NCI-H2227 treated with DMSO at 0.1 percent for 48 hours (cell line): ENCODE data around the gene WDR35.

Source experiments
- DNase-seq: peaks from one replicate; lab custom pipeline; 2025; lab: John Stamatoyannopoulos, UW

The WDR35 gene

DNA sequence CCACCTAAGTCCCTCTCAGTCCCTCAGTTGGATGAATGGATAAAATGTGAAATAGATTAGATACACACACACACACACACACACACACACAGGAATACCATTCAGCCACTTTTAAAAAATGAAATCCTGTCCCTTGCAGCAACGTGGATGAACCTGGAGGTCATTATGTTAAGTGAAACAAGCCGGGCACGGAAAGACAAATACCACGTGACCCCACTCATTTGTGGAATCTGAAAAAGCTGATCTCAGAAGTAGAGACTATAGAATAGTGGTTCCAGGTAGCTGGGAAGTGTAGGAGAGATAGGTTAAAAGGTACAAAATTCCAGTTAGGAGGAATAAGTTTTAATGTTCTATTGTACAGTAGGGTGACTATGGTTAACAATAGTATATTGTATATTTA is 119.1 kb downstream of the WDR35 start:
- no peak for DNase-seq

DNA sequence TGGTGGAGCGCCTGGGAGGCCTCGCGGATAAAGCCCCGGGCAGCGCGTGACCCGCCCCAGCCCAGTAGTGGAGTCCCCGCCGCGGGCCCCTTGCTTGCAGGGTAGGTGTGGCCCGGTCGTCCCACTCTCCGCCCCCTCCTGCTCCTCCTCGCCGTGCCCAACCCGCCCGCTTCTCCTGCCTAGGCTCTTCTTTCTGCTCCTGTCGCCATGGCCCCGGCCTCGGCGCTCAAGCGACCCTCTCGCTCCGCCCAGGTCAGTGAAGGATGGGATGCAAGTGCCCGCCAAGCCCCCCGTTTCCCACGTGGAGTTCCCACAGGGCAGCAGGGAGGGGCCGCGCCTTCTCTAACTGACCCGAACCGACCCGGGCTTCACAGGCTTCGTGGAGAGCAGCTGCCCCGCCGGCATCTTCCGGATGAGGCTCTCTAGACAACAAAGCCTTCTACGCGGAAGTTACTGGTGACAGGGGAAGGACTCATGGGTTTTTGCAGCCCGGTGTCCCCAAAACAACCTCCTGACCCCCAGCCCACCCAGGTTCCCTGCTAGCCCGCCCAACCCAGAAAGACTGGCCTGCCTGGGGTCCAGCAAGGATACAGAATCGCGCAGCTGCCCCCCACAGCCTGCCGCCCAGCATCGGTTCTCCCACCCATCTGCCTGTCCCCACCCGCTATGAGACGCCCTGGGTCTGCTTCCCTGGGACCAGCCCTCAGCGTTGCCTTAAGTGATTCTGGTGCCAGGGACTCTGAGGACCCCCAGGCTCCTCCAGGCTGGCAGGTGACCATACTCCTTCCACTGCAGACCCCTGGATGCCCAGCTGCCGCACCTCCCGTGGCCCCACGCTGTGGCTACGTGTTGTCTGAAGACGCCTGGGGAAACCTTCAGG is 121.0 kb downstream of the WDR35 start:
- DNase-seq = peak; percentile 64

DNA sequence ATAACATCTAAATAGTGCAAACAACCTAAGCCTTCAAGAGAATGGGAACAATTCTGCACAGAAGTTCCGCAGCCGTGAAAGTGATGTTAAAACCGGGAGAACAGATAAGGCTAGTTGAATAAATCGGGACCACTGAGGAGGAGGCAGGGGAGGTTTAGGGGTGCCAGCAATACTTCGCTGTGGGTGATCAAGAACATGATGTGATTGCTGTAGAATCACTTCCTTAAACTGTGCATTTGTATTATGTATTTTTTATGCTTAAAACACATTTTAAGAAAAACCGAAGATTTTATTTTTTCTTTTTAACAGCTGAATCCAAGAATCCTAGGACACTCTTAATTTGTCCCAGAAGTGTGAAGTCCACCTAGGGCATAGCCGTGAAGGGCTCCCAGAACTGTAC is 121.7 kb downstream of the WDR35 start:
- no peak for DNase-seq

DNA sequence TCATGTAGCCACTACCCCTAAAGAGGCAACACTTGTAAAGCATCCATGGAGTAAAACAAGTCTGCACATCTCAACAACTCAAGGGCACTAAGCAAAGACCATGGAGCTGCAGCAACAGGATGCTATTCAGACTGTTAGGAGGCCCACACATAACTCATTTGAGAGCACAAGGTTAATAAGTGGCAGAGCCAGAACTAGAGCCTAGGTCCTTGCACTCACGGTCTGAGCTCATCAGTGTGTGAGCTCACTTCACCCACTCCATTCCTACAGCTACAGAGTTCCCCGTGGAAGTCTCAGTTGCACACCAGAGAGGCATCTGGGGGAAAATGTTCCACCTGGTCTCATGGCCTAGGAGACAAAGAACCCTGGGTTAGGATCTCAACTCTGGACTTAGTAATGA is 123.1 kb downstream of the WDR35 start:
- no peak for DNase-seq

DNA sequence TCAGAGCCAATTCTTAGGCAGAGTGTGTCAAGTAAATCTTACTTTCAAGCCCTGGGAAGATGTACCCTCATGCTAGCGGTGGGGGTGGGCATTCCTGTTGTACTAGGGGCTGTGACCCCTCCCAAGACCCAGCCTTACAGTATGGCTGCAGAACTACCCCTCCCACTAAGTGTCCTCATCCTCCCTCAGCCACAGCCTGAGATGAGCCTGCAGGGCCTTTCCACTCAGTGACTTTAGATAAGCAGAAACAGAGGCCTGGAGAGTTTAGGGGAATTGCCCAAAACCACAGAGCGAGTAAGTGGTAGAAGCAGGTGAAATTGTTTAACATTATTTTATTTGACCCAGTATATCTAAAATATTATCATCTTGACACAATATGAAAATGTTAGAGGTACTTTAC is 124.8 kb downstream of the WDR35 start:
- no peak for DNase-seq

DNA sequence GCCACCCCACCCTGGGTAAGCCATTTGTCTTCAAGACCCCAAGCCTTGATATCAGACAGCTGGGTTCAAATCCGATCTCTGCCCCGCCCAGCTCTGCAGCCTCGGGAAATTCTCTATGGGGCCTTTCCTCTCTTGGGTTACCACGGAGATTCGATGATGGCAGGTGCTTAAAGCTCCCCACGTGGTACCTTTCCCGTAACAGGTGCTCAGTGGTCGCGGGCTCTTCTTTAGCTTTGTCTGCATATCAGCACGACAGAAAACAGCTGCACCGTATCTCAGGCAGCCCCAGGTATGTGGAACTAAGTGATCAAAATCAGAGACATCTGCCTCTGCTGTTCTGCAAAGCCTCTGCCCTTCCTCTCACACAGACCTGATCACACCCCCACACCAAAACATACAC is 125.5 kb downstream of the WDR35 start:
- DNase-seq = no peak

DNA sequence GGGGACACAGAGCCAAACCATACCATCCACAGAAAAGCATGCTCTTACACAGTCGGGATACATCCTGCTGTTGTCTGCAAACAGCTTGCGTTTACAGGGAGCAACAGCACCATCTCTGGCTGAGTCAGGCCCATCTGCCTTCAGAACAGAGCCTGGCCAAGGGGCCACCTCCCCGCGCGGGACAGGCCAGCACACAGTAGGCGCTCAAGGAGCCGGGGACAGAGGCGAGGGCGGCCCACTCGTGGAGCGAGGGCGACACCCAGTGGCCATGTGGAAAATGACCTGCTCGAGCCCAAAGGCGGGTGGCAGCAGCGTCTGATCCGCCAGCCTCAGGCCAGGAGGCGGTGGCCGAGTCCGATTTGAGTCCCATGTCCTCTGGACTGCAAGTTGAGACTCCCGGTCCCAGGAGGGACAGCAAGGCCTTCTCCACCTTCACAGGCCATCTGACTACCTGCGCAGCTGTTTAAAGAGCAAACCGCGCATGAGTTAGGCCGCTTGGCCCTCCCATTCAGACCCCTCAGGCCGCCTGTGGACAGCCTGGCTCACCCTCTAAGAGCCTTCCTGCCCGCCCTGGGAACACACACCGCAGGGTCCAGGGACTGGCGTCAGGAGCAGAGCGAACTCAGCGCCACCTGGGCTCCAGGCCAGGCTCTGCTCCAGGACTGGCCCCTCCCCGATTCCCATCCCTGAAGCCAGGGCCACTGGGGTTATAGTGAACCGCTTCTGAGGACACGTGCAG is 126.4 kb downstream of the WDR35 start:
- peak; percentile 13 for DNase-seq

DNA sequence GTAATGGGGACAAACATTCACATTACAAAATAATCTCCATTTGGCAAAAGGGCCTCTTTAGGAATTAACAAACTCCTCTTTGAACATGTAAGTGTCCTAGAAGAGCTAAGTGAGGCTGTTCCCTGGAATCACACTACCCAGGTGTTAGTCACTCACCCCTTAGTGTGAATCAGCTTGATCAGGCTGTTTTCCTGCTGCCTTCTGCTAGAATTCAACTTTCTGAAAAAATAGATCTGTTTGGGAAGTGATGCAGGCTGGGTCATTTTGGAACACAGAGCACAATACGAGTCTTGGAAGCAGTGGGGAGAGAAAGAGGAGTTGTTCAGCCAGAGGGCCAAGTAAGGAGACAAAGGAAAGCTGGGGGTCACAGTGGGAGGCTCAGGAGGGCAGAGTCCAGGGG is 128.1 kb downstream of the WDR35 start:
- DNase-seq = no peak
